NCI-H345 treated with DMSO at 0.1 percent for 48 hours (cell line): ENCODE measurements around the gene DEDD.

Experiments
- DNase-seq: peaks from one replicate; lab custom pipeline; 2025; ENCODE audit not compliant: unreplicated experiment; lab: John Stamatoyannopoulos, UW

DEDD gene

DNA sequence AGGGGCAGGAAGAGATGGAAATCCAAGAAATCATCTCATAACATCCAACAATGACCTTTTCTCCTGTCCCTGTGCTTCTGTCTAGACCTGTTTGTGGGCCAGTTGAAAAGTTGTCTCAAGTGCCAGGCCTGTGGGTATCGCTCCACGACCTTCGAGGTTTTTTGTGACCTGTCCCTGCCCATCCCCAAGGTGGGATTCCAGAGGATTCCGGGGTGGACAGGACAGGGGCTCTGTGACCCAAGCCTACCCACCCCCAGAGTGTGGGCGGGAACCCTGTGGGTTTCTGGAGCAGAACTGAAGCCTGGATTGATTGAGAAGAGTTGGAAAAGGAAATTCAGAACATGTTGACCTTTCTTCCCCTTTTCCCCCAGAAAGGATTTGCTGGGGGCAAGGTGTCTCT is 31.3 kb upstream of the DEDD start:
- DNase-seq, result no peak

DNA sequence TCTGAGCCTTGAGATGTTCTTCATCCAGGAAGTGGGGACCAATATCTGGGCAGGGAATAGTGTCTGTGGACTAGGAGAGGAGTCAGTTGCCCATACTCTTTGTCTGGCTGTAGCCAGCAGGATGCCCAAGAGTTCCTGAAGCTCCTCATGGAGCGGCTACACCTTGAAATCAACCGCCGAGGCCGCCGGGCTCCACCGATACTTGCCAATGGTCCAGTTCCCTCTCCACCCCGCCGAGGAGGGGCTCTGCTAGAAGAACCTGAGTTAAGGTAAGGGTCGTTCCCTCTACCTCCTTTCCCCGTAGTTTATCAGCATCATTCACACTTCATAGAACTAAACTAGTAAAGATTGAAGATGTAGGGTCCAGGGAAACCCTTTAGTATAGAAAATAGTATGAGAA is 30.3 kb upstream of the DEDD start:
- no peak for DNase-seq

DNA sequence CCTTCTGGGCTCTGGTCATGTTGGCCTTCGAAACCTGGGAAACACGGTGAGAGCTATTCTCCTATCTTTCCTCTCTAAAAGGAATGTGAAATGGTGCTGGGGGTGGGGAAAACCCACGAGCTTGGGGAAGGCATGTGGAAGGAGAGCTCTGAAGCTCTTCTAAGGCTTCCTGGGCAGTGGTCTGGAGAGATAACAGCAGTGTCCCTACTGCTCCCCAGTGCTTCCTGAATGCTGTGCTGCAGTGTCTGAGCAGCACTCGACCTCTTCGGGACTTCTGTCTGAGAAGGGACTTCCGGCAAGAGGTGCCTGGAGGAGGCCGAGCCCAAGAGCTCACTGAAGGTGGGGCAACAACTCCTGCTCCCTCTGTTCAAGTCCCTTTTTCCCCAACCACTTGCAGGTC is 29.6 kb upstream of the DEDD start:
- no peak for DNase-seq

DNA sequence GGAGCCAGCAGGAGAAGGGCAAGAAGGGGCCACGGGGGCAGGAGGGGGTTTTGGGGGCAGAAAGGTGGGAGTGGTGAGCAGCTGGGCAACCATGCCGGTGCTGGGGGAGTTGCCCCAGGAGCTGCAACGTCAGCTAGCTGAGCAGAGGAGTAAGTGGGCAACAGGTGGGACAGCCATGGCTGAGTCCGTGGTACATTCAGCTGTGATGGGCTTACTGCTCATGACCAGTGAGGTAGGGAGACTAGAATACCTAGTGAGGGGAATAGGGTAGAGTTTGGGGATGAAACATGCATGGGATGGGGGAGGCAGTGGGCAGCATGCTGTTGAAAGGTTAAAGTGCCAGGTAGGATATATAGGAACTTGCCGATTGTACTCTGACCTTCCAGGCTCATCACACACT is 29.2 kb upstream of the DEDD start:
- no peak for DNase-seq

DNA sequence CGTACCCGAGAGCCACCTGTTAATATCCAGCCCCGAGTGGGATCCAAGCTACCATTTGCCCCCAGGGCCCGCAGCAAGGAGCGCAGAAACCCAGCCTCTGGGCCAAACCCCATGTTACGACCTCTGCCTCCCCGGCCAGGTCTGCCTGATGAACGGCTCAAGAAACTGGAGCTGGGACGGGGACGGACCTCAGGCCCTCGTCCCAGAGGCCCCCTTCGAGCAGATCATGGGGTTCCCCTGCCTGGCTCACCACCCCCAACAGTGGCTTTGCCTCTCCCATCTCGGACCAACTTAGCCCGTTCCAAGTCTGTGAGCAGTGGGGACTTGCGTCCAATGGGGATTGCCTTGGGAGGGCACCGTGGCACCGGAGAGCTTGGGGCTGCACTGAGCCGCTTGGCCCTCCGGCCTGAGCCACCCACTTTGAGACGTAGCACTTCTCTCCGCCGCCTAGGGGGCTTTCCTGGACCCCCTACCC is 28.2 kb upstream of the DEDD start:
- DNase-seq, result no peak

DNA sequence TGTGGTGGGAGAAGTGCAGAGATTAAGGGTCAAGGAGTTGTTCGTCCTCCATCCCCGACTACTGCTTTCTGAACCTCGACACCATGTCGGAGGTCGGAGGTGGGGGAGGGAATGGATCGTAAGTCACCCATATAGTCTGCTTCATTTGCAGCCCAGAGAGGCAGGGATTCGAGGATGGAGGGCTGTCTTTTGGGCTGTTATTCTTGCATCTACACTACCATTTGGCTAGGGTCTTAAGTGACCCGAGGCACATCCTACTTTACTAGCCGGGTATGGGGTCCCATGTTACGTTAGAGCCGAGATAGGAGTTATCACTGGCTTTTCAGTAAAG is 27.4 kb upstream of the DEDD start:
- DNase-seq, result no peak

DNA sequence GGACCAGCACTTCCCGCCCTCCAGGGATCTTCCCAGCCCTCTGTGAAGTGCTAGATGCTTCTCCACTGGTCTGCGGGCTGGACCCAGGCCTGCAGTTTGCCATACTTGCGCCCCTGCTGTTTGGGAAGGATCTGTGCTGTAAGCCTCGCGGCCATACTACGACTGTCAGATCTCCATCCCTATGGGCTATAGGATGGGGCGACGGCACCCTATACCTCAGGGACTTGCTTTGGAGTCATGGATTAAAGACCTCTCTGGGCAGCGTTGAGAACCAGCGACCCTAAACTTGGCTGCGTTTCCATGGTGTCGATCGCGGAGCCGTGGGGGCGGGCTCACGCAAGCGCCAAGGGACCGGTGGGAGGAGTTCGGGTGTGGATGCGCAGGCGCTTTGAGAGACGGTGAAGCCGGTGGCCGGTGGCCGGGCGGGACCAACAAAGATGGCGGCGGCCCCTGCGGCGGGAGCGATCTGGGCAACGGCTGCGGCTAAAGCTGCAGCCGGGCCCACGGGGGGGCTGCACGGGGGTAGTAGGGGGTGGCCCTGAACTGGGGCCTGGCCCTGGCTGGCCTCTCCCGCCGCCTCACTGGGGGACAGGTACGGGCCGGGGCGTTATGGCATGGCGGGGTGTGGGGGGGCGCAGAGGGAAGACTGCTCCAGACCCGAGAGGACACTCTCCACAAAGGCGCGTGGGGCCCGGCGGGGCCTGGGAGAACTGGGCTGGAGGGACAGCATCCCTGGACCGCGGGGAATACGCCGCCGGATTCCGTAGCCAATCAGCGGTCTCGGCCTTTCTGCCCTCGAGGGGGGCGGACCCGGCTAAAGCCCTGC is 26.8 kb upstream of the DEDD start, which contains the start of gene USP21:
Gene USP21 (plus strand): TSS at position 414 of the 826 bp plus-strand sequence. CDS start 1,141 bp downstream, outside the sequence.
- DNase-seq, result peak; percentile 78

DNA sequence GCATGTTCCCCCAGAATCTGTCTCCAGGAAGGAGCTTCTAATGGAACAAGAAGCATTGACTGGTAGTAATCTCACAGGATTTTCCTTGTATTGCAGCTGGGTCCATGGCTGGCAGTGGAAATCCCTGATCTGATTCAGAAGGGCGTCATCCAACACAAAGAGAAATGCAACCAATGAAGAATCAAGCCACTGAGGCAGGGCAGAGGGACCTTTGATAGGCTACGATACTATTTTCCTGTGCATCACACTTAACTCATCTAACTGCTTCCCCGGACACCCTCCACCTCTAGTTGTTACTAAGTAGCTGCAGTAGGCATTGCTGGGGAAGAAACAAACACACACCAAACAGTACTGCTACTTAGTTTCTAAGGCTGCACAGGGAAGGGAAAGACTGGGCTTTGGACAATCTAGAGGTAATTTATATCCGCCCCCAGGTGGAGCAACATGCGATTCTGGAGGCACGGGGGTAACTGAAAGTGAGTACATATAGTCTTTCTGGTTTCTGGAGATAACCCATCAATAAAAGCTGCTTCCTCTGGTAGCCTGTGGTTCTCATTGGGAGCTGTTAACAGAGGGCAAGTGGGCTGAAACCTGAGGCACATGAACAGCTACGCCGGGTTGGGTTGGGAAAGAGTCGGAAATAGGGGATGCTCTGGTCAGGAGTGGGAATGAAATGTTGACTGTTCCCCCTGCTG is 26.0 kb upstream of the DEDD start:
- DNase-seq, result no peak

- no peak for DNase-seq
Measured at GRCh38 chr1:161157867-161158266, 25.4 kb upstream of the DEDD start.

- DNase-seq, result peak; percentile 94
Measured at GRCh38 chr1:161153682-161154337, 21.3 kb upstream of the DEDD start, which contains the start of gene UFC1. TSS of gene UFC1 (plus strand) at chr1:161153978. CDS start at chr1:161153998, 20 bp downstream.

DNA sequence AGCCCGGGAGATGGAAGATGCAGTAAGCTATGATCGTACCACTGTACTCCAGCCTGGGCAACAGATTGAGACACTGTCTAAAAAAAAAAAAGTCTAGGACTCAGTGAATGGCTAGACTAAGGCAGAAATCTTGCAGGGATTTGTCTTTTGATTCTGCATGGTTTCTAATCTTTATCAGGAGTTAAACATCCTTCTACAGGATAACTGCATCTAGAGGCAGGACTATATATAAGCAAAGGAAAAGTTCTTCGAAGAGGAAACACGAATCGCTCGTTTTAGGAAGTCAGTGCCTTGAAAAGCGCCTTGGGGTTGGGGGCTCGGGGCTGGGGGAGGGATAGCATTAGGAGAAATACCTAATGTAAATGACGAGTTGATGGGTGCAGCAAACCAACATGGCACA is 20.7 kb upstream of the DEDD start:
- no peak for DNase-seq

- no peak for DNase-seq
Measured at GRCh38 chr1:161145832-161146231, 13.4 kb upstream of the DEDD start.

GRCh38 chr1:161140755-161141400 is 8.4 kb upstream of the DEDD start:
- no peak for DNase-seq

DNA sequence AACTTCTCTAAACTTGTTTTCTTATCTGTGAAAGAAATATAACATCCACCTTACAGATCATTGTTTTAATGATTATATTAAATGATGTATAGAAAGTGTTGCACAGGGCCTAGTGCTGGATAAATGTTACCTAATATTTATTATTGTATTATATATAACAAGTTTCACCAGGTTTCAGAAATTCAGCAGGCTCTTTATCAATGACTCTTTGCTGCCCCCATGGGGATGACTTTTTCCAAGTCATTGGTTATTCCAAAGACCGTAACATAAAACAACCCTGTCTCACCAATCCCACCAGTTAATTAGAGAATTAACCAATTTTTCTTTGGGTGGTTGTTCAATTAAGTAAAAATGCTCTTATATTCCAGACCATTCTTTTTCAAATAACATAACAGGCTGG is 7.3 kb upstream of the DEDD start:
- no peak for DNase-seq

GRCh38 chr1:161138431-161138830 is 6.0 kb upstream of the DEDD start:
- DNase-seq, result no peak

DNA sequence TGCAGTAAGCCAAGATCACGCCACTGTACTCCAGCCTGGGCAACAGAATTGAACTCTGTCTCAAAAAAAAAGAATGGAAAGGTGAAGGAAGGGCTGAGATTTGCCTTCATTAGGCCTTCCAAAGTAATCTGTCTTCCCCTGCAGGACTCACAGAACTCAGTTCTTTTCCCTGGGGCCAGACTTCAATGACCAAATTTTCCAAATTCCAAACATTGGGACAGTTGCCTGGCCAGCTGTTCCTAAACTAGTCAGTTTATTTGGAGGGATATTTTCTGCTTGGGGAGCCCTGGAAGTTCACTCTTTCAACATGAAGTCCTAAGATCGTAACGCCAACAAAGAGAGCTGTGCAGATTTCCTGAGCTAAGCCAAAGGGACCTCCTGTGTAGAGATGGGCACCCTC is 5.4 kb upstream of the DEDD start:
- no peak for DNase-seq

DNA sequence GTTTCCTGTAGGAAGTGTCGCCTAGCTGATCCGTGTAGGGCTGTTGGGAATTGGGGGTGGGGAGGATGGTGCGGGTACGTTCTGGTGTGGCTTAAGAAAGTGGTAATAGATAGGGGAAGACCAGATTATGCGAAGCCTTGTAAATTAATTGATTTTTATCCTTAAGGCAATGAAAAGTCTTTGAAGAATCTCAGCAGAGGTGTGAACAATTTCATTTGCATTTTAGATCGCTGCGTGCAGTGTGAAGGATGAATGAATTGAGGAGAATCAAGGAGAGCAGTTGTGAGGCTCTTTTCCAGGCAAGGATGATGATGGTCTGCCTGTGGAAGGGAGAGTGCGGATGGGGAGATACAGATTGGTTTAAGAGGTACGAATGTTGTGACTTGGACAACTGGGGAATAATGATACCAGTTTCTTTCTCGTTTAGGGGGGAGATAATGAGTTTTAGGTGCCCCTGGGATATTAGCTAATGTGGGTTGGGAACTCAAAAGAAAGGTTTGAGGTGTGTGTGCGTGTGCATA is 813 bp upstream of the DEDD start:
- no peak for DNase-seq

DNA sequence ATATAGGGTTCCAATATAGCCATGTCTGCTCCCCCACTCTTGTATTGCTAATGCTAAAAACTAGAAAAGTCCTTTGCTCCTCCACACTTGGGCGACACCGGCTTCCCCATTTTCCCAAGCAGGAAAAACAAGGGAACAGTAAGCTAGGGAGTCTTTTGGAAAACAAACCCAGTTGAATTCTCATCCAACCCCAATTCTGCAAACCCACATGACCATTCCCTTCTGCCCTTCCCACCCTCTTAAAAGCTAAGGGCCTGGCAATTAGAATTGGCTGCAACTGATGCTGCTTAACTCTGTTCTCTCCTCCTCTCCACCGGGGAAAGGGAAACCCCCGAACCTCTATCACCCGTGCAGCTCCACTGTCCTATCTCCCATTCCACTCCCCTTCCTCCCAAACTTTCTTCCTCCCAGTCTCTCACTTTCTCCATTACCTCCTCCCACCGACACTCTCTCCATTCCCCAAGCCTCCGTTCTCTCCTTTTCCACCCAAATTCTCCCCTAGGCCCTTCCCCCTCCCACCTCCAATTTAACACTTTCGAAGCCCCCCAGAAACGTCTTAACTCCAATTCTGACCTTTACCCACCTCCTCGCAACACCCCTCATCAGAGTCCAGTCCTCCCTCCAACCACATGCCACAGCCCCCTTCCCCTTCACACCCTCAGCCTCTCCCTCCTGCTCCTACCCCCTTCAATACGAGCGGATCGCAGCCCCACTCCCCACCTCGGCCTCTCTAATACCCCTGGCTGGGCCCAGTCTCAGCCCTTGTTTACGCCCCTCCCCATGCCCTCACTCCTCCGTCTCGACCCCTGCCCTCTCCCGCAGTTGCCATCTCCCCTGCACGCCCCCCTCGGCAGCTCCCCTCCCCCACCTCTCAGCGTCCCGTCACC is 701 bp downstream of the DEDD start:
- no peak for DNase-seq

DNA sequence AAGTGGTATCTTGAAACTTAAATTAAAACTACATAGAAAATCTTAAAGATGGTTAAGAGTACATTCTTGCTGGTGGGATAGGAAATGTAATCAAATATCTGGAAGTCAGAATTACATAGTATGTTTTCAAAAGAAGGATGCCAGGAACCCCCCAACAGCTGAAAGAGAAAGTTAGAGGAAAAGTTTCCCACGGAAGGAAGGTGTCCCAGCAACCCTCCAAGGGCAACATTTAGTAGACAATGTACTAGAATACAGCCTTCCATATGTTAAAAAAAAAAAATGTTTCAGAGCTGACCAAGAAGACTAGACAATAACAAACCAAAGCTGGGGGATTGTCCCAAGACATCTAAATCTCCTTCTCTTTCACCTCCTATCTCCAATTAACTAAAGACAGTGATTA is 2.2 kb downstream of the DEDD start:
- DNase-seq, result no peak
